Skin epidermis (tissue), 12 donors: ENCODE data around the gene TTC28.
"Not testable (repeated sequence)": the region's sequence is repeated elsewhere in the genome, so short reads cannot be mapped to it uniquely, and the experiment has no call there.

Experiments
- H3K27ac ChIP-seq, 21 experiments: fragments of 200-600 bp; sonication (generic) in 11 of 21; one replicate each; pipeline ENCODE4 v1.5.0; 2020; ENCODE audit warnings: mild to moderate bottlenecking in 3 of 21, inconsistent platforms in 2 of 21, moderate library complexity in 2 of 21
- H3K4me3 ChIP-seq, 7 experiments: fragments of 200-600 bp; sonication (generic) in 2 of 7; one replicate each; pipeline ENCODE4 v1.5.0; 2020; ENCODE audit warnings: inconsistent platforms in 2 of 7, mild to moderate bottlenecking in 2 of 7, moderate library complexity in 1 of 7

The TTC28 gene

DNA sequence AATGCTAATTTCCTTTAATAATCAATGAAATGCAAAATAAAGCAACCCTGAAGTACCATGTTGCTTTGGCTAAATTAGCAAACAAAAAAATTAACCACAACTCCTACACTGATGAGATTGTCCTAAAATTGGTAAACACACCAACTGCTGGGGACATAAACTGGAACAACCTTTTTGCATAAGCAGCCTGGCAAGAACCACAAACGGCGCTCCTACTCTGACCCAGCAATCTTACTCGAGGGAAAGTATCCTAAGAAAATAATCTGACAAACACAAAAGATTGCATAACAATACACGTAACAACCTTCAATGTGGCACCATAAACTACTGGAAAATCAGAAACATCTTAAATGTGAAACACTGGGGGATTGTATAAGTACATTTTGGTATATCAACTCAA is 570.8 kb downstream of the TTC28 start:
- H3K27ac ChIP-seq = no peak overlapping the region
- H3K4me3 ChIP-seq = no peak overlapping the region

DNA sequence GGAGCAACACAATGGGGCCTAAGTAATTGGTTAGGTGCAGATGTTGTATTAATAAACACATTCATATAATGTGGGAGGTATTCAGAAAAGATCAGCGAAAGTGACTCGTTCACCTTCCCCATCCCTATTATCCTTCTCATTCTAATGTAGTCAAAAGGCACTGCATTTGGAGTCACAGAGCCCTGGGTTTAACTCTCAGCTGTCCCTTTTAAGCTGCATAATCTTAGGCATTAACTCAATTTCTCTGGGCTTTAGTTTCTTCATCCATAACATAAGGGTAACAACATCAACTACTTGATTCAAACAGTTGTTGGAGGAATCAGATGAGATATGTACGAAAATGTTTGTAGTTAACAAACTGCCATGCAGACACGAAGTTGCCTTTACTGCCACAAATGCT is 573.0 kb downstream of the TTC28 start:
- Histone ChIP-seq H3K27ac (no peak overlapping the region), H3K4me3 (no peak overlapping the region)

DNA sequence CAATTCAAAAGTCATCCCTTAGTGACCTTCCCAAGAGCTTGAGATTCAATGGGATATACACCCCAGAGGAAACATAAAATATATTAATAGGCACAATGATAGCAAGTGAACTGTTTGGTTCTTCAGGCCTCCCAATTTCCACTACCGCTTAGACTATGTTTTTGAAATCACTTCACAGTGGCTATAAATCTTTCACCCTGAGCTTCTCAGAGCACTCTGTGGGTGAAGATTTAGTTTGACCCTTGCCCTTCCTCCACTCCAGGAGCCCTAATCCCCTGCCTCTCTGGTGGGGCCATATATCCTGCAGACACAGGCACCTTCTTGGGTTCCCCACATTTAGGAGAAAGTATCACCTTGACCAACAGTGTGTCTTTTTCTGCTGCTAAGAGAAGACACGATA is 573.7 kb downstream of the TTC28 start:
- H3K27ac ChIP-seq = no peak overlapping the region

DNA sequence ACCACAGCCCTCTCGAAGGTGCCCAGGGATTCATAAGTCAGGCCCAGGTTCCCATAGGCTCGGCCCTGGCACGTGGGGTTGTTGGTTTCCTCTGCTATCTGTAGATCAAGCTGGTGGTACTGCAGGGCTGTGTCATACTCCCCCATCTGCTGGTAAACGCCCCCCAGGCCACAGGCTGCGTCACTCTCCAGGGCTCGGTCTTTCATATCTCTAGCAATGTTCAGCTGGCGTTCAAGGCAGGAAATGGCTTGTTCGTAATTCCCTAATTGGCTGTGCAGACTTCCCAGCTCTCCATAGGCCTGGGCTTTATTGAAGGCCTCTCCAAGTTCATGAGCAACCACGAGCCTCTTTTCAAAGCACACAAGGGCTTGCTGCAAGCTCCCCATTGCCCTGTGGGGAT is 574.2 kb downstream of the TTC28 start:
- Histone ChIP-seq H3K27ac (no peak overlapping the region), H3K4me3 (no peak overlapping the region)

More for the DNA sequence above, 573.7 kb downstream of the TTC28 start:
- no peak overlapping the region for H3K4me3 ChIP-seq

DNA sequence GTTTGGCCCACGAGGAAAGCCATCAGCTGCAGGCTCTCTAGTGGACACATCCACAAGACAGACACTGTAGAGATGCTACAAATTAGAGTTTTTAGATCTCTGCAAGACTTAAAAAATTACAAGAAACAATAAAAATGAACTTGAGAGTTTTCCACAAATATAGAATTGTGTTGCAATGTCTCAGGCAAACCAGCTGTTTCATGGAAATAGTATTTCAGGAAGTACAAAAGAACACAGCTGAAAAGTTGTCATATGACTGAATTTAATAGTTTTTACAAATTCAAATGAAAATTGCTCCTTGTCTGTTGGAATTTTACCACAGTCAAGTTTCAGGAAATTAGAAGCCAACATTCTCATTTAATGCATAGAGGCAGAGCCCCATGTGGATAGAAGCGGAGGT is 576.0 kb downstream of the TTC28 start:
- Histone ChIP-seq H3K4me3 (no peak overlapping the region), H3K27ac (peak overlapping the region in 6 of 21 experiments; percentile 4 to 70 (median 33))

DNA sequence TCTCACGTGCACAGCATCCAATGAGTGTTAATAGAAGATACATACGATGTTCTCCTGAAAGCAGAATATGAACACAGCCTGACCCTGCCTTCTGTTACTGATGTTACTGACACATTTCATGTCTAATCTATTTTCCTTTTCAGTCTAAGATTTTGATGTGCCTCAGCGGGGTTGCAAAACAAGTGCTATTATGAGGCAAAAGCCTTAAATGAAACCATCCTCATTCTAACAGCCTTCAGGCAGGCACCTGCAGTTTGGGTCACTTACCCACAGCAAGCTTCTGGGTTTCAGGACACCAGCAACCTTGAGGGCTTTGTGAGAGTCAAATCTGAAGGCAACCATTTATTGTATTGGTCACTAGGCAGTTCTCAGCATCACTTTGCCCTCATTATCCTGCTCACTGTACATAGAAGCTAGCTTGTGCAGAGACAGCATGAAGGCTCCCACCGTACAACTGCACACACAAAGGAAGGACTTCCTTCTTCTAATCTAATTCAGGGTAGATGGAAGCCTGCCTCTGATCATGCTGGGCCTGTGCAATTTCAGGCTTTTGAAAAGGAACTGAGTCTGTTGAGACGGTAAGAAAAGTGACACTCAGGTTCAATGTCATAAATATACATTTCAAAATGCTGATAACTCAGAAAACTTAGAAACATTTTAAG is 577.4 kb downstream of the TTC28 start:
- H3K27ac ChIP-seq = peak overlapping the region in 1 of 21 experiments; percentile 65
- no peak overlapping the region for H3K4me3 ChIP-seq

DNA sequence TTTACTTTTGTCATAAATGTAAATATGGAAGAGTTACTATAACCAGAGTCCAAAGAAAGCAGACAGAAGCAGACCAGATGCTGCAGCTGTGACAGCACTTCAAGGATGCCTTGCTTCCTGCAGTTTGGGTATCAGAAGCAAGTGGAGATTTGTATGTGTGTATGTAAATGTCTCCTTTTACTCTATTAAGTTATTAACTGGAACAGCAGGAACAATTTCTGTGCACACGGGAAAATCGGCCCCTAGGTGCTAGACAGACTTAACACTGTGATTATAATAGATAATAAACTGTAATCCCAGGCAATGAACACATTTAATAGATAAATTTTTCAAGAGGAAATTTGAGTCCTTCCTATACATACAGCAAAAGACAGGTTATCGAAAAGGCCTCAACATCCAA is 582.0 kb downstream of the TTC28 start:
- H3K4me3 ChIP-seq = no peak overlapping the region
- H3K27ac ChIP-seq = no peak overlapping the region

DNA sequence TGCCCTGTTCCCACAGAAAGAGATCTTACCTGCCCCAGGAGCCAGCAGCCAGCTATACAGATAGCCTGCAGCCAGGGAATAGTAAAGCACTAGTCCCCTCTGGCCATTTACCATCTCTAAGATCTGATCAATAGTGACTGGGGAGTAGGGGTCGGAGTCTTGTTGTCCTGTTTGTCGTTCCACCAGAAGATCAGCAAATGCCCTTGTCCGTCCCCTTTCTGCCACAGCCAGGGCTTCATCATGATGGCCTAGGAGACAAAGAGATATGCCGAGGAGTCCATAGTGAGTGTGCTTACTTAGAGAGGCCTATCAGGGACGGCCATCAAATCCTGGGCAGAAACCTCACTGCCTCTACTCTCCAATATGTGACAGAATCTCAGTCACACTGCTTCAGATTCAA is 583.5 kb downstream of the TTC28 start:
- no peak overlapping the region for H3K4me3 ChIP-seq
- H3K27ac ChIP-seq = no peak overlapping the region

DNA sequence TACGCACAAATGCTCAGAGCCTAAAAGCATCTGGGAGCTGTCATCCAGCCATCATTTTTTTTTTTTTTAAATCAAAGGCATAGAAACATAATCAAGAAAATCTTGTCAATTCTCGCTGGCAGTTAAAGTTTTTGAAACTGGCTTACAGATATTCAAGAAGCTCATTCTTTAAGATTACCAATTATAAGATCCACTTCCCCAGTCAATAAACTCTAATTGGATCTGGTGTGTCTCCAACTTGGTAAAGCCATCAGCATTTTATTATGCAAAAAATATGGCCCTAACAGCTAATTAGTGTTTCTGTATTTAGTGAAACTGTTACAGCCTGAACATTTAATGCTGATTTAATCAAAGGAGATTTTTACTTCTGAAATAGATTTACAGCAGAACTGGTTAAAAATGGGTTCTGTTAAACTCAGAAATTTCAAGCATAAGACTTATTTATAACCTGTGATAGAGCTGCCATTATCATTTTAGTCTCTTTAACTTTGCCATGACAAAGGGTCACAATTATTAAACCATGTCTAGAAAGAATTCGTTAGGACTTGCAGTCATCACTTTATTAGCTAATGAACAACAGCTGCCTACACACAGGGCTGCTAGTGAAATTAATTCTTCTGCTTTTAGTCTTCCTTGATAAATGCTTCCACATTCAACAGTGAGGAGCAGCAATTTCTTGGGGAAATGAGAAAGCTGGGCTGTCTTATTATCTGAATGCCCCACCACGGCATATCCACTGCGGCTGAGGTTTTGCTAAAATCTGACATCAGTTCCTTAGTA is 584.1 kb downstream of the TTC28 start:
- Histone ChIP-seq H3K27ac (no peak overlapping the region), H3K4me3 (no peak overlapping the region)

DNA sequence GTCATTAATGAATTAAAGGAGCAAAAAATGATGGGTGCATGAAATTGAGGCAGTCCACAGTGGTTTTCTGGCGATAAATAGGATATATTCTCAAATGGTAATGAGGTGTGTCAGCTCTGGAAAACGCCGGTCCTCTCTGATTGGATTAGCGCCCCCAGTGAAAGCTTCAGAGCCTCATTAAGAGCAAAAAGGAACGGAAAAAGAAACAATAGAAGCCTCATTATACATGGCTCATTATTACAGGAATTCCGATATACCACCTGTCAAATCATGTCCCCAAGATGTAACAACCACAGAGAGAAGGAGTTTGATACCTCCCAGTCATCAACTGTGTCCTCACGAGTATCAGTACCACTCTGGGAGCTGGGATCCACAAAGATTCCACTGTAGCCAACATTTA is 584.9 kb downstream of the TTC28 start:
- Histone ChIP-seq H3K4me3 (no peak overlapping the region), H3K27ac (no peak overlapping the region)

DNA sequence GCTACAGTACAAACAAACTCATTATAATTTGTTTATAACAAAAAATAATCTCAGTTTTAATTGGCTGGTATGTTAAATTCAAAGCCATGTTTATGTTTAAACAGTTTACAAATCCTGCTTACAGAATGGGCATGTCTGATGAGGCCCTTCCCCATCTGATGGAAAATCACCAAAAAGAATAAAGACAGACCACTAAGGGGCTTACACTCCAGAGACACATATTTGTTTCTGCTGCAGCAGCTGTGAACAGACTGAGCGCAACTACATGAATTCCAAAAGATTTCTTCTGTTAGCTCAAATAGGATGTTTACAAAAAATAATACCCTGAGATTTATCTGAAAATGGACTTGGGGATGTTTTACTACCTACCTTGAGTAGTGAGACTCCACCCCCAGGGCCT is 585.9 kb downstream of the TTC28 start:
- no peak overlapping the region for H3K27ac ChIP-seq

DNA sequence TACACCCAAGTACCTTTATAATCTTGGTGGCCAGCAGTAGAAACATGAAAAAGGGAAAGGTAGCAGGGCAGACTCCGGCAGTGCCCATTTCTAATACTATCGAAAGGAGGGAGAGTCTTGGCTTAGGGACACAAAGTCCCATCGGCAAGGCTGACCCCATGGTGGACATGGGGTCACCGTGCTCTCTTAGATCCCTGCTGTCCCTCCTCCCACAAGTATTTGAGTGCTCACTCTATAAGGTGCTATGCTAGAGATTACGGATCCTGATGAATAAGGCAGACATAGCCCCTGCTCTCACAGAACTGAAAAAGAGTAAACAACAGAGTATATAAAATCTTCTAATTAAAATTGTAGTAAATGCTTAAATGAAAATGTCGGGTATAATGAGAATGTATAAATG is 588.2 kb downstream of the TTC28 start:
- H3K27ac ChIP-seq = no peak overlapping the region
- H3K4me3 ChIP-seq = no peak overlapping the region

More for the DNA sequence above, 585.9 kb downstream of the TTC28 start:
- H3K4me3 ChIP-seq = no peak overlapping the region

DNA sequence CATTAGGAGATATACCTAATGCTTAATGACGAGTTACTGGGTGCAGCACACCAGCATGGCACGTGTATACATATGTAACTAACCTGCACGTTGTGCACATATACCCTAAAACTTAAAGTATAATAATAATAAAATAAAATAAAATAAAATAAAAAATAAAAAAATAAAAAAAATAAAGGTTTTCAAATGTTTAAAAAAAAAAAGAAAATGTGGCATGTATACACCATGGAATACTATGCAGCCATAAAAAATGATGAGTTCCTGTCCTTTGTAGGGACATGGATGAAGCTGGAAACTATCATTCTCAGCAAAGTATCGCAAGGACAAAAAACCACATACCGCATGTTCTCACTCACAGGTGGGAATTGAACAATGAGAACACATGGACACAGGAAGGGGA is 590.1 kb downstream of the TTC28 start:
- H3K27ac ChIP-seq, H3K4me3 ChIP-seq: not testable (repeated sequence)

DNA sequence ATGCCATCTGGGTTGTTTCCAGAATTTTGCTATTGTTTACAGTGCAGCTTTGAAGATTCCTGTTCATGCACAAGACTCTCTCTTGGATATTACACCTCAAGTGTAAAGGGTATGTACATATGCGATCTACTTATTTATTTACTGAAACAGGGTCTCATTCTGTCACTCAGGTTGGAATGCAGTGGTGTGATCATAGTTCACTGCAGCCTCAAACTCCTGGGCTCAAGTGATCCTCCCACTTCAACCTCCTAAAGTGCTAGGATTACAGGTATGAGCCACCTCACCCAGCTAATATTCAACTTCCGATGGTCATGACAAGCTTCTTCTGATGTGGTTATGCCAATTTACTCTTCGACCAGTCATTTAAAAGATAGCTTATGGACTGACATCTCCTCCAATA is 602.5 kb downstream of the TTC28 start:
- Histone ChIP-seq H3K4me3 (no peak overlapping the region), H3K27ac (no peak overlapping the region)

DNA sequence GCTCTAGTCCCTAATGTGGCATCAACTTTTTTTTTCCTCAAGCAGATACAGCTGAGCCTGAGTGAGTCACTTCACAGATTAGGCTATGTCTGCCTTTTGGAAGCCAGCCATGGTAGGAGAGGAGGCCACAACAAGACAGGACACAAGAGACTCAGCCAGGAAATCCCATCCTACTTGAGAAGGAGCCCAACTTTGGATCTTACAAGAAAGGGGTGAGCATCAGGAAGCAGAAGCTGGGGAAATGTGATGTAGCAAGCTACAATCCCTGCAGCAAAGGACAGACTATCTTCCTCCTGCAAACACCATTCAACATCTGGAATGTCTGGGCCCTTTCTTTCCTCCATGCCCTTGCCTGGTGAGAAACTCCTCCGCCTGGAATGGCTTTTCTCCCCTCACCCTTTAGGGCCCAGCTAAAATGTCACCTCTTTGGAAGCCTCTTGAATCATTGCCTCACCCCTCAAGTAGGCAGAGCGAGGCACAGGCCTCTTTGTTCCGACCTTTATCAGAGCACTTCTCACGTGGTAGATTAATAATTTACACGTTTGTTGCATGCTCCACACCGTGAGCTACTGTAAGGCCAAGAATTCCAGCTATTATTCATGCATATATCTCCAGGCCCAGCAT is 604.2 kb downstream of the TTC28 start:
- H3K4me3 ChIP-seq = no peak overlapping the region
- H3K27ac ChIP-seq = no peak overlapping the region

DNA sequence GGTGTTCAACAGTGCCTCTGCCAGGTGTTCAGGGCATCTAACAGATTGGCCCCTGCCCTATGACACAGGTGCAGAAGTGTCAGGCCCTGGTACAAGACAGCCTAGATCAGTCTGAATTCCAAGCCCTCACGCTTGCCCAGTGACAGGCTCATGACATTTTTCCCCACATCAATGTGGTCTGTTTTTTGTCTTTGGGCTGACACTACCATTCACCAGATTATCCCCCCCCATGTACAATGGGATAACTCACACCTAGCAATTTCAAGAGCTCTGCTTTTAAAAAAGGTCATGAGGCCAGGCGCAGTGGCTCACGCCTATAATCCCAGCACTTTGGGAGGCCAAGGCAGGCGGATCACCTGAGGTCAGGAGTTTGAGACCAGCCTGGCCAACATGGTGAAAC is 605.1 kb downstream of the TTC28 start:
- Histone ChIP-seq H3K4me3 (no peak overlapping the region), H3K27ac (no peak overlapping the region)

DNA sequence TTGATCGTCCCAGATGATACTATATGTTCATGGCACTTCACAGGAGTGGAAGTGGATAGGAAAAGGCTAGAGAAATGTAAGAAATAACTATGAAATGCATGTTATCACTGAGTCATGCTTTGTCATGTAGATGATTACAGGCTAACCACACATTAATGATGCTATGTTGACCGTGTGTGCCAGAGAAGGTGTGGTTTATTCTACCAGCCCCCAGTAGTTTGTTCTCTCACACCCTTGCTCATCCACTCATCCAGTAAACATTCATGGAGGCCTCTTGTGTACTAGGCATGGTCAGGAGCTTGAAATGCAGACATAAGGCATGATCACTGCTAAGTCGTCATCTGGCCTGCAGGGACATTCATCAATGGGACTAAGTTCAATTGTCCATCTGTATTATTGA is 607.6 kb downstream of the TTC28 start:
- H3K4me3 ChIP-seq = no peak overlapping the region

DNA sequence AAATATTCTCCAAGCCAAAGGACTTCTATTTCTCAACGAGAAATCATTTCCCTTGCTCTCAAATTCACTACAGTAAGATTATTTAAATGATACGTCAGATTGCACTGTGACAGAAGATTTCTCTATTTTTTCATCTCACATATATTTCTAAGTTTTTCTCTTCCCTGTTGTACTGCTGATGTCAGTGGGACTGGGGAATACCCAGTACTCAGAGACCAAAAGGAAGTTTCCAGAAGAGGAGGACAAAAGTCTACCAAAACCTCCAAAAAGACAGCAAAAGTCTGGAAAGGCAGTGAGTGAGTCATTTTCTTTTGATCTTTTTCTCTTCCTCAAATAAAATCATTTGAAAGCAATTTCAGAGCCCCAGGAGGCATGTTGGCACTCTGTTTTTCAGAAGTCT is 610.8 kb downstream of the TTC28 start:
- peak overlapping the region in 1 of 21 experiments; percentile 23 for H3K27ac ChIP-seq
- H3K4me3 ChIP-seq = no peak overlapping the region

More for the DNA sequence above, 607.6 kb downstream of the TTC28 start:
- H3K27ac ChIP-seq = no peak overlapping the region

DNA sequence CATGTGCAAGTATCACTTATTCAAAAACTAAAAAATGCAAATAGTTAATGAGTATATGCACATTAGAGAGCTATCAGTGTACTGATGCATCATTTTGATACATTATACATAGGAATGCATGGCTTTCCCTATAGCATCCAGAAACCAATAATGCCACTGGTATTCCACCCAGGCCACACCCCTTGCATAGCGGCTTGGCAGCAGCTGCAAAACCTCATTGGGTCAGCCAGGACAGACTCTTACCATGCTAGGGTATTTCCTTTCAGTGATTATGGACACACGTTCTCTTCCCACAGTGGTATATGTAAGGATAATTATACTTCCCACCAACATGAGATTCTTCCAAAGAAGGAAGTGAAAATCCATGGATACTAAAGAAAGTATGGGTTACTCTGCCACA is 614.7 kb downstream of the TTC28 start:
- H3K4me3 ChIP-seq = no peak overlapping the region
- H3K27ac ChIP-seq = no peak overlapping the region

DNA sequence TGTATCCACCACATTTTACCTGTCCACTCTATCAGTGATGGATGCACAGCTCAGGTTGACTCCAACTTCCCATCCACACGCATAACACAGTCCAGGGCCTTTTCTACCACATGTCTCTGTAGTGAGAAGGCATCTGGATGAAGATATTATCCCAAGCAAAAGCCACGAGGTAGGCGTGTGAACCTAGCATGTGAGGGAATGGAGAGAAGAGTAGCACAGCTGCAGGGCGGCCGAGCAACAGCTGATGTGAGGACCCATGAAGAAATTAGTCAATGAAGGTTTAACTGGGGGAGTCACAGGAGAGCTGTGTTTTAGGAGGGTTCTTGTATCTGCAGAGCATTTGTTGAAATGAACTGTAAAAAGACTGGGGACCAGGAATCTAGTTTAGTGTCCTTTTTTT is 616.0 kb downstream of the TTC28 start:
- H3K4me3 ChIP-seq = no peak overlapping the region
- no peak overlapping the region for H3K27ac ChIP-seq

DNA sequence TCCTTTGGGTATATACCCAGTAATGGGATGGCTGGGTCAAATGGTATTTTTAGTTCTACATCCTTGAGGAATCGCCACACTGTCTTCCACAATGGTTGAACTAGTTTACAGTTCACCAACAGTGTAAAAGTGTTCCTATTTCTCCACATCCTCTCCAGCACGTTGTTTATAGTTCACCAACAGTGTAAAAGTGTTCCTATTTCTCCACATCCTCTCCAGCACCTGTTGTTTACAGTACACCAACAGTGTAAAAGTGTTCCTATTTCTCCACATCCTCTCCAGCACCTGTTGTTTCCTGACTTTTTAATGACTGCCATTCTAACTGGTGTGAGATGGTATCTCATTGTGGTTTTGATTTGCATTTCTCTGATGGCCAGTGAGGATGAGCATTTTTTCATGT is 619.0 kb downstream of the TTC28 start:
- not testable (repeated sequence) for H3K27ac ChIP-seq, H3K4me3 ChIP-seq
